Measurements from ENCODE around the gene ENOX1. TPM values are rescaled to one million over a fixed set of nuclear protein-coding genes. Genes with fewer than 3 reads are reported as not detected.

Gene ENOX1
- polyA plus RNA-seq, 12 donors: 8.0 to 13.5 (median 10.3) TPM; not detected in 1

- no peak for DNase-seq
These were observed 528.0 kb downstream of the ENOX1 start for GRCh38 chr13:43258771-43259170.

DNA sequence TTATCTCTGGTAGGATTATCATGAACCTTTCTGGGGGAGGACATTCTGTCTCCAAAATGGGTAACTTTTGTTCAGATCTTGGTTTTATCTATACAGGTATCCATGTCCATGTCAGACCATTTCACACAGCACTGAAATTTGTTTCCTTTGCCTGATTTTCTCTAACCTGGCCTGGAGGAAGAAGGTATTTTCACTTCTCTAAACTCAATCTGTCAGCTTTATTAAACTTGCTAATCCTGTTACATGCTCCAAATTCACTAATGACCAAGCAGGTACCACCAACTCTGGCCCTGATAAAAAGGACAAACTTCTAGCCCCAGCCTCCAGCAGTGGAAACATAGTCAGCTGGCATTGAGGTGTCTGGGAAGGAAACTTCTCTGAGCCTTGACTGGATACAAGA, 529.0 kb downstream of the ENOX1 start:
- no peak for DNase-seq

- DNase-seq: no peak
These were observed 534.8 kb downstream of the ENOX1 start for GRCh38 chr13:43251961-43252360.

DNA sequence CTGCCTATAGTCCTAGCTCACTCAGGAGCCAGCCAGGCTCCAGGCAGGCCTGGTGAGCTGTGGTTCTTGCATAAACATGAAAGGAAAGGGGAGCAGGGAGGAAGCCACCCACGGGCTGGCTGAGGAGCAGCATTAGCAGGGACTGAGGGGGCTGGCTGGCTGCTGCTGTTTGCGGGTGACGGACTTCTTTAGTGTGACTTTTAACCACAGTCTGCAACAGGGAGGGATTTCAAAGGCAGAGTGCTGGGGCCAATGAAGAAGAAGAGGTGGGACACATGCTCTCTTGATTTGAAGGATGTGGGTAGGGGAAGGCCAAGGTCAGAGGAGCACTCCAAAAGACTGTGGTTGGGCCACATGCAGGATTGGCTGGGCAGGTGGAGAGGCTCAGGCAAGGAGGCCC, 540.4 kb downstream of the ENOX1 start:
- DNase-seq: no peak

- DNase-seq: no peak
These were observed 541.3 kb downstream of the ENOX1 start for GRCh38 chr13:43245374-43245964.

GRCh38 chr13:43244481-43244880, 542.3 kb downstream of the ENOX1 start:
- no peak for DNase-seq

DNA sequence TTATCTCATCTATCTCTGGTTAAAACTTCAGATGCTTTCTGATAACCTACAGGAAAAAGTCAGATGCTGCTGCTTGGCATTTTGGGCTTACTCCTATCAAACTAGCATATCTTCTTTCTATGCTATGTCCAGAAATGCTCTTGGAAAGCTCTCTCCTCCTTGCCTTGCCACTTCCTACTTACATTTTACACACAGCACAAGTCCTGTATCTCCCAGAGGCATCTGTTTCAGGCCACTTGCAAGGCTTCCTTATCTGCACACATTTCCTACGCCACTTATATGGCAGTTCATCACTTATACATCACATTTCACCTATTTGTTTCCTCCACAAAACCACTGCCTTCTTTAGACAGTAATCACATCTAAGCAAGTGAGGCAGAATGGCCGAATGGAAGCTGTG, 543.1 kb downstream of the ENOX1 start:
- DNase-seq: no peak

- no peak for DNase-seq
These were observed 544.7 kb downstream of the ENOX1 start for GRCh38 chr13:43242040-43242439.

- no peak for DNase-seq
These were observed 546.5 kb downstream of the ENOX1 start for GRCh38 chr13:43240278-43240677.

DNA sequence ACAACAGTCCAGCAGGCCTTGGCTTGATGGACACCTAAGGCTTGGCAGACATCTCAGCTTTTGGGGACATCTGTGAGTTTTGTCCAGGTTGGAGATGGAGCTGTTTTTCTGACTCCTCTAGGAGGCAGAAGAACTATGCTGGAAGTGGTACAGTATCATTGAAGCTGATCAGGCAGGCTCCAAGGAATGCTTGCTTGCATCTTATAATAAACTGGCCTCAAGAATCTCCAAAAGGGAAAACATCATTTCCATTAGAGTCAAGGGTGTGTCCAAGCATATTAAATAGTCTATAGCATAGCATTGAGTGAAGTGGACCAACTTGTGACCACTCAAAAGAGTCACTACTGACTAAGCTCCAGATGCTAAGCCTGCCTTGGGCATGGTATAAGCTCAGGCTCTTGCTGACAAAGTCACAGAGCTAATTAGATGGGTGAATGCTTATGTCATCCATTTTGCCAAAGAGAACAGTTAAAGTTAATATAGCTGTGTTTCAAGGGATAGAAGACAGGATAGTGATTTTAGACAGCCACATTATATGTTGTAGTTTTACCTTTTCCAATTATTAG, 547.4 kb downstream of the ENOX1 start:
- no peak for DNase-seq

GRCh38 chr13:43238341-43239083, 548.3 kb downstream of the ENOX1 start:
- no peak for DNase-seq

DNA sequence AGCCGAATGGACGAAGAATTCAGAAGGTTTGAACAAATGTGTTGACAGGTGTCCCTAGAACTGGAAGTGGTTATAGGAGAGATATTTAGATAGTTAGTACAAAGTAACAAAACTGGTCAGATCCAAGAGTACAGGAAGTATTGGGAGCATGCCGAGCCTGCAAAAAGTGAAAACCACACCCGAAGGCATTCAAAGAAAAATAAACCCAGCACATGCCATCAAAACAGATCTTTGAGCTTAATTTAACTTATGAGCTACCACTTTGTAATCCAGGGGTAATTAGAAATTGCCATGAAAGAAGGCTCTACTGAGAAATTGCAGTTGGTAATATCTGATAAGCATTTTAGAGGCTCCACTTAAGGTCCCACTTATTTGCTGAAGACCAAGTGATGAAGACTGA, 549.2 kb downstream of the ENOX1 start:
- DNase-seq: no peak

- no peak for DNase-seq
These were observed 551.7 kb downstream of the ENOX1 start for GRCh38 chr13:43235028-43235427.

- DNase-seq: peak; percentile 38
These were observed 553.9 kb downstream of the ENOX1 start for GRCh38 chr13:43232873-43233265.

DNA sequence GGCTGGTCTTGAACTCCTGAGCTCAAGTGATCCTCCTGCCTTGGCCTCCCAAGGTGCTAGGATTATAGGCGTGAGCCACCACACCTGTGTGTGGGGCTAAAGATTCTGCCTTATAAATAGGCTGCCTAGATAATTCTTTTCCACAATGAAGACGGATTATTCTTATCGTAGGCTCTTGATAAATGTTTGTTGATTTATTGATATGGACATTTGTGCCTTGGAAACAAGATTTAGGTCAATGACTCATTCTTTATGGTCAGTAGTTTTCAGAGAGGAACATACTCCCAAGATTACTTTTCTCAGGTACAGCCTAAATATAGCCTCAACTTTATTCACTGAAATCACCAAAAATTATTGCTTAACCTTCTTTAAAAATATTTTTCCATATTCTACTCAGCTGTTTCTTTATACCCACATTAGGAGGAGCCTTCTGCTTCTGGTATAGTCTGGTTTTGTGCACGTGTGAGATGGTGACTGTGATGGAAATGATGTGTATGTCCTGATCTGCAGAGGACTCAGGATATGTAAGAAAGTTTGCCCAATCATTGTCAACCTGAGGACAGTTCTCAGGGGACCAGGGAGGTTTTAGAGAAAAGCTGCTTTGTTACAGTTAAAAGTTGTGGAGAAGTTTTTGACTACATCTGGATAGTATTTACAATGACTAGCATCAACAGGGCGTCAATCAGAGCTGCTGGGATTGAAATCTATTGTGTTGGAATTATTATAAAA, 554.5 kb downstream of the ENOX1 start:
- no peak for DNase-seq

- DNase-seq: no peak
These were observed 555.8 kb downstream of the ENOX1 start for GRCh38 chr13:43230989-43231388.

- no peak for DNase-seq
These were observed 557.3 kb downstream of the ENOX1 start for GRCh38 chr13:43229506-43229905.

DNA sequence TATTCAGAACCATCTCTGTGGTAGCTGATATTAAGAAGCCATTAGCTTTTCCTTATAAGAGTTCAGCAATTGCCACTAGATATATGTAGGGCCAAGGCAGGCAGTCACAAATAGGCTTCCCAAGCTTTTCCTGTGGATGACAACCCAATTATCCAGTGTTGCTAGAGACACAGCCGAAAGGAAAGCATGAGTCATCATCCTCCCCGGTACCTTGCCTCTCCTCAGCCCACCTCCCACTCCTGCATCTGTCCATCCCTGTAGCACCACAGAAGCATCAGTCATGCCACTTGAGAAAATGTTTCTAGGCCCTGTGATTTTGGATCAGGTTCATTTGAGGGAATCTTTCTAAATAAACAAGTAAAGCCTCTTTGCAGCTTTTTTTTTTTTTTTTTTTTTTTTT, 559.1 kb downstream of the ENOX1 start:
- no peak for DNase-seq

- no peak for DNase-seq
These were observed 563.6 kb downstream of the ENOX1 start for GRCh38 chr13:43223216-43223615.

- no peak for DNase-seq
These were observed 564.7 kb downstream of the ENOX1 start for GRCh38 chr13:43222086-43222485.

DNA sequence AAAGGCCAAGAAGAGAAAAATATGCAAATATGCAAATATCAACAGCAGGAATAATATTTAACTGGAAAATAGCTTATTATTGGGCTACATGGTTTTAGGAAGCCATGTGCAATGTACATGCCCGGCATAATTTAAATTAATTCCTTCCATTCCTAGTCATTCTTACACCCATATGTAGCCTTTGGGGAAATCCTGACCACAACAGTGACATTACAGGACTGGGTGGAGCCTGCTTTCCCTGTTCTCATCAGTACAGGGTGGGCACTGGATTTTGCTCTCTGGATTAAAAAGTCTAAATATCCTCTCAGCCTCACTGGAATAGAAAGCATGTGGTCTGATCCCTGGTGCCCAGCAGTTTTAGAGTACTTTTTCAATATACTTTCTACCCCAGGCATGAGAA, 565.2 kb downstream of the ENOX1 start:
- DNase-seq: no peak

DNA sequence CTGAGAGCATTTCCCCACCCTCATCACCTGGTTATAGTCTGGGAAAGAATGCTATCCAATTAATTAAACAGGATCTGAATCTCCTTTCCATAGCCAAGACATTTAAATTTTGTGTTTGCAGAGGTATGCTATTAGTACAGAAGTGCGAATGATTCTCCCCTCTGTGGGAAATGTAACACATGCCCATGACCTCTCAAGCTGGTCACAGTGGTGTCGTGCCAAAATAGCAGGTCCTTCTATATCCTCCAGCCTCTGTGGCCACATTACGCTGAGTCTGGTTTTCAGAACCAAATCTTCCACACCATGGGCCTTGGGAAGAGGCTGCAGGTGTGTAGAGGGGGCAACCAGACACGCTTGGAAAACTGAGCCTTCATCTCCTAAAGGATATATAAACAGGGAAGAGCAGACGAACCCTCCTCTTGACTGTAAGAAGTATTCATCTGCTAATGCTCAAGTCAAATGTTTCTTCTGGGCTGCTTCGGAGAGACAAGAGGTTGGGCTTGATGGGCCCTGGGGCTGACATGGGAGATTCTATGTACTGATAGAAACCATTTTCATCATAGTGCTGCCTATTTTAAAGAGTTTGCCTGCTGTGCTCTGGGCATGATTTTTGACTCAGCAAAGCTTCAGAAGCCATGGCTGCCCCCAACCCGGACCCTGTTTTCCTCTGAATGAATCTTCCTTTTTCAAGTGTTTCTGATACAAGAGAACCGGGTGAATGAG, 565.7 kb downstream of the ENOX1 start:
- no peak for DNase-seq

All from muscle of arm (tissue), 12 donors.